Activated naive CD8-positive, alpha-beta T cell (primary cell): ENCODE measurements around the gene RAE1.

Source experiments
- H3K27ac Mint-ChIP-seq: one replicate; pipeline ENCODE4 v1.8.0; 2021; ENCODE audit warnings: mixed read lengths
- H3K27me3 Mint-ChIP-seq: one replicate; pipeline ENCODE4 v1.8.0; 2021; ENCODE audit warnings: mixed read lengths
- H3K36me3 Mint-ChIP-seq: one replicate; pipeline ENCODE4 v1.8.0; 2021; ENCODE audit warnings: mixed read lengths
- H3K4me1 Mint-ChIP-seq: one replicate; pipeline ENCODE4 v1.8.0; 2021; ENCODE audit warnings: low read depth, mixed read lengths
- H3K4me3 Mint-ChIP-seq: one replicate; pipeline ENCODE4 v1.8.0; 2021; ENCODE audit warnings: mild to moderate bottlenecking, mixed read lengths
- H3K9me3 Mint-ChIP-seq: one replicate; pipeline ENCODE4 v1.8.0; 2021; ENCODE audit warnings: low read depth, mixed read lengths

Gene RAE1

GRCh38 chr20:57428324-57429158 is 77.5 kb downstream of the RAE1 start:
- H3K4me3 Mint-ChIP-seq: no peak overlapping the region
- peaks cover 62% of the 10 kb centered on the region for H3K4me1 Mint-ChIP-seq
- no peaks in the 10 kb centered on the region for H3K9me3 Mint-ChIP-seq
- no peaks in the 10 kb centered on the region for H3K36me3 Mint-ChIP-seq
- H3K27me3 Mint-ChIP-seq: no peaks in the 10 kb centered on the region
- no peak overlapping the region for H3K27ac Mint-ChIP-seq
